GM06990 (cell line): Measurements from ENCODE around the gene CORIN.

Experiments used
- DNase-seq: peaks from one replicate; pipeline ENCODE4 v3.0.0-alpha.2; 2011; ENCODE audit not compliant: insufficient read length; ENCODE audit errors: extremely low read depth
- H3K27me3 ChIP-seq: replicated peaks from 2 replicates; pipeline ENCODE4 v1.6.0; 2011; ENCODE audit warnings: low read length; ENCODE audit not compliant: control insufficient read depth, insufficient read depth
- H3K36me3 ChIP-seq: 2 replicates; pipeline ENCODE4 v1.5.1; 2011; ENCODE audit warnings: low read length; ENCODE audit not compliant: control insufficient read depth, insufficient read depth
- H3K4me3 ChIP-seq: replicated peaks from 2 replicates; pipeline ENCODE4 v1.5.1; 2011; ENCODE audit warnings: low read depth, mild to moderate bottlenecking, control low read depth, low read length
- TF ChIP-seq, protein P1 (sequence below): IDR thresholded peaks from 2 replicates; pipeline ENCODE4 v1.5.1; 2011; ENCODE audit warnings: low read length, control low read depth, mild to moderate bottlenecking, inconsistent platforms; ENCODE audit not compliant: insufficient read depth, poor library complexity, severe bottlenecking

CORIN gene, protein sequence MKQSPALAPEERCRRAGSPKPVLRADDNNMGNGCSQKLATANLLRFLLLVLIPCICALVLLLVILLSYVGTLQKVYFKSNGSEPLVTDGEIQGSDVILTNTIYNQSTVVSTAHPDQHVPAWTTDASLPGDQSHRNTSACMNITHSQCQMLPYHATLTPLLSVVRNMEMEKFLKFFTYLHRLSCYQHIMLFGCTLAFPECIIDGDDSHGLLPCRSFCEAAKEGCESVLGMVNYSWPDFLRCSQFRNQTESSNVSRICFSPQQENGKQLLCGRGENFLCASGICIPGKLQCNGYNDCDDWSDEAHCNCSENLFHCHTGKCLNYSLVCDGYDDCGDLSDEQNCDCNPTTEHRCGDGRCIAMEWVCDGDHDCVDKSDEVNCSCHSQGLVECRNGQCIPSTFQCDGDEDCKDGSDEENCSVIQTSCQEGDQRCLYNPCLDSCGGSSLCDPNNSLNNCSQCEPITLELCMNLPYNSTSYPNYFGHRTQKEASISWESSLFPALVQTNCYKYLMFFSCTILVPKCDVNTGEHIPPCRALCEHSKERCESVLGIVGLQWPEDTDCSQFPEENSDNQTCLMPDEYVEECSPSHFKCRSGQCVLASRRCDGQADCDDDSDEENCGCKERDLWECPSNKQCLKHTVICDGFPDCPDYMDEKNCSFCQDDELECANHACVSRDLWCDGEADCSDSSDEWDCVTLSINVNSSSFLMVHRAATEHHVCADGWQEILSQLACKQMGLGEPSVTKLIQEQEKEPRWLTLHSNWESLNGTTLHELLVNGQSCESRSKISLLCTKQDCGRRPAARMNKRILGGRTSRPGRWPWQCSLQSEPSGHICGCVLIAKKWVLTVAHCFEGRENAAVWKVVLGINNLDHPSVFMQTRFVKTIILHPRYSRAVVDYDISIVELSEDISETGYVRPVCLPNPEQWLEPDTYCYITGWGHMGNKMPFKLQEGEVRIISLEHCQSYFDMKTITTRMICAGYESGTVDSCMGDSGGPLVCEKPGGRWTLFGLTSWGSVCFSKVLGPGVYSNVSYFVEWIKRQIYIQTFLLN

DNA sequence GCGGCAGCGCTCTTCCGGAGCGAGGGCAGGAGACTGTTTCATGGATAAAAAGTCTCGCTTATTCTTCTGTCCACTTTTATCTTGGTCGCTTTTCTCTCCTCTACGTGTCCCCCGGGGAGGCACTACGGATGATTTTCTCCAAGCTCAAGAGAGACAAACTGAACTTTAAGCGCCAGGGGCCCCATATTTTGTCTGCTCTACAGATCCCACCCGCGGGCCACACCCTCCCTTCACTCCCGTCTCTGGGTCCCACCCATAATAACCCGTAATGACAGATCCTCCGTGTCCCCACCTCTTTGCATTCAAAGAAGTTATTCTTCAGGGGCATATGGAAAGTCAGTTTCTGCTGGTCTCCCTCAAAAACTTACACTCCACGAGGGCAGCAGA is at the start of gene CORIN:
Gene CORIN (minus strand): TSS at position 160 of the 387 bp plus-strand sequence. CDS start 118 bp downstream, at position 42.
- no peak for DNase-seq
- Histone ChIP-seq H3K27me3 (no peaks in the 10 kb centered on the region), H3K36me3 (peaks cover 1% of the 10 kb centered on the region; the same call in 1 of the 2 replicates), H3K4me3 (peak within 1 kb of the TSS; percentile 70)
- TF ChIP-seq, protein P1, sequence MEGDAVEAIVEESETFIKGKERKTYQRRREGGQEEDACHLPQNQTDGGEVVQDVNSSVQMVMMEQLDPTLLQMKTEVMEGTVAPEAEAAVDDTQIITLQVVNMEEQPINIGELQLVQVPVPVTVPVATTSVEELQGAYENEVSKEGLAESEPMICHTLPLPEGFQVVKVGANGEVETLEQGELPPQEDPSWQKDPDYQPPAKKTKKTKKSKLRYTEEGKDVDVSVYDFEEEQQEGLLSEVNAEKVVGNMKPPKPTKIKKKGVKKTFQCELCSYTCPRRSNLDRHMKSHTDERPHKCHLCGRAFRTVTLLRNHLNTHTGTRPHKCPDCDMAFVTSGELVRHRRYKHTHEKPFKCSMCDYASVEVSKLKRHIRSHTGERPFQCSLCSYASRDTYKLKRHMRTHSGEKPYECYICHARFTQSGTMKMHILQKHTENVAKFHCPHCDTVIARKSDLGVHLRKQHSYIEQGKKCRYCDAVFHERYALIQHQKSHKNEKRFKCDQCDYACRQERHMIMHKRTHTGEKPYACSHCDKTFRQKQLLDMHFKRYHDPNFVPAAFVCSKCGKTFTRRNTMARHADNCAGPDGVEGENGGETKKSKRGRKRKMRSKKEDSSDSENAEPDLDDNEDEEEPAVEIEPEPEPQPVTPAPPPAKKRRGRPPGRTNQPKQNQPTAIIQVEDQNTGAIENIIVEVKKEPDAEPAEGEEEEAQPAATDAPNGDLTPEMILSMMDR: no peak

DNA sequence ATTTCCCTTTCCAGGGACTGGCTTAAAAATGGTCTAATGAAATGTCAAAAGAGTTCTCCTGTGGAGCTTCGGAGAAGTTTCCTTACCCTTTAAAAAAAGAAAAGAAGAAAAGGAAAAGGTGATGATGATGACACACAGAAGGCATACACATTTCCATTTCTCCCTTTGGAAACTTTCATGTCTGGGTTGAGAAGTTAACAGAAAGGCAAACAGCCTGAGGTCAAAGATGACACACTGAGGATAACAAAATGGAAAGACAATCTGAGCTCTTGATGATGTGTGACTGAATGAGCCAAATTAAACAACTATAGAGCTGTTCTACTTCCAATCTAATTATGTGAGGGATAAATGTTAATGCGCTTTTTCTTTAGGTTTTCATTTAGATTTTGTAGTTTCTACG is 44.4 kb upstream of the CORIN start:
- Histone ChIP-seq H3K27me3 (no peaks in the 10 kb centered on the region), H3K36me3 (peaks cover 5% of the 10 kb centered on the region), H3K4me3 (no peak overlapping the region)
- TF ChIP-seq, protein P1: no peak
- DNase-seq: no peak

DNA sequence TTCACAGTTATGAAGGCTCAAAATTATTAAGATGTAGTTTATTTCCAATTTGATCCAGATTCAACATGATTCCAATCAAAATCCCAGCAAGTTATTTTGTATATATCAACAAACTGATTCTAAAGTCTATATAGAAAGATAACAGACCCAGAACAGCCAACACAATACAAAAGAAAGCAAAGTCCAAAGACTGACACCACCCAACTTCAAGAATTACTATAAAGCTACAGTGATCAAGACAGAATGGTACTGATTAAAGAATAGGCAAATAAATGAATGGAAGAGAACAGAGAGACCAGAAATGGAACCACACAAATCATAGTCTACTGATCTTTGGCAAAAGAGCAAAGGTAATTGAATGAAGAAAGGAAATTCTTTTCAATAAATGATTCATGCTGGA is 41.6 kb upstream of the CORIN start:
- no peak overlapping the region for H3K4me3 ChIP-seq
- peaks cover 7% of the 10 kb centered on the region for H3K36me3 ChIP-seq
- no peaks in the 10 kb centered on the region for H3K27me3 ChIP-seq
- no peak for DNase-seq
- TF ChIP-seq, protein P1: no peak

DNA sequence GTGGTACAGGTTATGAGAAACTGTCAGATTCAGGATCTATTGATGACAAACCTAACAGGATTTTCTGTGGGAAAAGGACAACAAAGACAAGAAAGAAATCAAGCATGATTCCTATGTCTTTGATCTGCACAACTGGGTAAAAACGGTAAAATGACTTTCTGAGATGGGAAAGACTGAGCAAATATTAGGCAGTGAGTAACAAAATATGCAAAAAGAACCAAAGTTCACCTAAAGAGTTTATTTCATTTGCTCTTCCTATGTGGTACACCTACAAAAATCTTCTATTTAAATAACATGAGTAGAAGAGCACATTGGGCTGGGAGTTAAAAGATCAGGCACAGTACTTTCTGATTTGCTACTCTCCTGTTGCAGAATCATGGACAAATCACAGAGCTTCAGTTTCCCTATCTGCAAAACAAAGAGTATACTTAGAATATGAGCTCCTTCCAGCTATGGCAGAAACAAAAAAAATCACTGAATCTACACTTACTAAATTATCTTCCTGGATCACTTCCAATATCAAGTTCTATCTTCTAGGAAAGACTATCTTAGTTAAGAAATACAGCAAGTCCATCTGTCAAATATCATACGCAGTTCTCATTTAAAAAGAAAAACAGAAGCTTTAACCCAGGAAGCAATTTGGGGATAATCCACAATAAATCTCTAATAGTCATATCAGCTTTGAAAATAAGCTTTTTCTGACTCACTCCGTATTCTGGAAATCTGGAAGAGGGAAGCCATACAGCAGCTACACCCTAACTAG is 39.1 kb upstream of the CORIN start:
- Histone ChIP-seq H3K4me3 (no peak overlapping the region), H3K36me3 (peaks cover 5% of the 10 kb centered on the region), H3K27me3 (no peaks in the 10 kb centered on the region)
- TF ChIP-seq, protein P1: no peak
- no peak for DNase-seq

DNA sequence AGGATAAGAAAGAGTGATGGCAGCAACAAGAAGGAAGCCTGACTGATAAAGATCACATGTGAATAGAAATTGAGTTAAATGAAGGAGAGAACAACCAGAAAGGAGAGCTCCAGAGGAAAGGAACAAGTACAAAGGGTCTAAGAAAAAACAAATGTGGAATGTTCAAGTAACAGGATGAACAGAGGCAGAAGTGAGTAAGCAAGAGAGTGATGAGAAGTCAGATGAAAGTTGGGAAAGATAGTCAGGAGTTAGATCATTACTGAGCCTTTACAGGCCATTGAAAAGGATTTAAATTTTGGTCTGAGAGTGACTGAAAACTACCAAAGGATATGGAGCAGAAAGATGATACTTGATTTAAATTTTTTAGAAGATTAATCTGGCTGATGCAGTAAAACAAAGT is 38.4 kb upstream of the CORIN start:
- no peak overlapping the region for H3K4me3 ChIP-seq
- TF ChIP-seq, protein P1: no peak
- no peaks in the 10 kb centered on the region for H3K27me3 ChIP-seq
- peaks cover 5% of the 10 kb centered on the region for H3K36me3 ChIP-seq
- no peak for DNase-seq
